Measurements from ENCODE around the gene AMELX.

- TF ChIP-seq POLR2AphosphoS5 (IDR thresholded peaks at IDR 0.05): no peak
- TF ChIP-seq CTCF (IDR thresholded peaks at IDR 0.05): no peak
- no peak for TF ChIP-seq POLR2A (IDR thresholded peaks at IDR 0.05; ENCODE audit: low read depth)
- no peak for TF ChIP-seq EP300 (IDR thresholded peaks at IDR 0.05)
These were observed 25.8 kb upstream of the AMELX start for GRCh38 chrX:11267425-11267824.
